PC-3 (cell line): ENCODE data around the gene RNF32. TPM values are rescaled to one million over a fixed set of nuclear protein-coding genes. Genes with fewer than 3 reads are reported as not detected.

Source experiments
- ATAC-seq: fragments of 200-7000 bp; cut with Tn5 transposase; 2 replicates; pipeline ENCODE4 v1.9.1; 2020; ENCODE audit warnings: mild to moderate bottlenecking, moderate library complexity
- BruUV-seq: library from RNA; stranded (reverse); fragments of 400-500 nt; replicated peaks from 2 replicates; lab custom pipeline; 2021; lab: Mats Ljungman, UMichigan
- CTCF ChIA-PET: fragments of 300-600 bp; sonication (Branson Sonifier 250); formaldehyde crosslinking; loops from one replicate; lab custom pipeline; 2022; ENCODE audit warnings: antibody characterized with exemption; lab: Charles Lee
- POLR2A ChIA-PET: fragments of 300-600 bp; sonication (Branson Sonifier 250); formaldehyde crosslinking; loops from one replicate; lab custom pipeline; 2022; ENCODE audit warnings: antibody characterized with exemption; ENCODE audit not compliant: unreplicated experiment; lab: Charles Lee
- DNase-seq: peaks from one replicate; pipeline ENCODE4 v3.0.0-alpha.2; 2015
- H2AFZ ChIP-seq: fragments of 300-600 bp; sonication (generic); 2 replicates; pipeline ENCODE4 v1.6.0; 2016; ENCODE audit warnings: antibody characterized with exemption, low read length
- H3F3A ChIP-seq: fragments of 300-600 bp; sonication (generic); one replicate; pipeline ENCODE4 v1.6.0; 2017; ENCODE audit warnings: antibody characterized with exemption, low read length, control low read depth, mild to moderate bottlenecking; ENCODE audit not compliant: unreplicated experiment
- H3K27ac ChIP-seq: fragments of 300-600 bp; sonication (generic); 2 replicates; pipeline ENCODE4 v1.5.1; 2016; ENCODE audit warnings: mild to moderate bottlenecking, low read length
- H3K27me3 ChIP-seq: fragments of 300-600 bp; sonication (generic); 2 replicates; pipeline ENCODE4 v1.6.1; 2016; ENCODE audit warnings: low read length, mixed read lengths
- H3K36me3 ChIP-seq: fragments of 300-600 bp; sonication (generic); 2 replicates; pipeline ENCODE4 v1.6.1; 2016; ENCODE audit warnings: low read depth, mixed run types, low read length, mixed read lengths
- H3K4me1 ChIP-seq: fragments of 300-600 bp; sonication (generic); 2 replicates; pipeline ENCODE4 v1.5.1; 2016; ENCODE audit warnings: low read length; ENCODE audit not compliant: insufficient read depth
- H3K4me2 ChIP-seq: fragments of 300-600 bp; sonication (generic); 2 replicates; pipeline ENCODE4 v1.6.0; 2016; ENCODE audit warnings: low read length
- H3K4me3 ChIP-seq: fragments of 300-600 bp; sonication (generic); 2 replicates; pipeline ENCODE4 v1.5.1; 2016; ENCODE audit warnings: mild to moderate bottlenecking, low read length, mixed read lengths
- H3K79me2 ChIP-seq: fragments of 300-600 bp; sonication (generic); 2 replicates; pipeline ENCODE4 v1.6.1; 2017; ENCODE audit warnings: low read length, mixed read lengths
- H3K9ac ChIP-seq: fragments of 300-600 bp; sonication (generic); 2 replicates; pipeline ENCODE4 v1.6.0; 2016; ENCODE audit warnings: mild to moderate bottlenecking, low read length
- H3K9me2 ChIP-seq: fragments of 300-600 bp; sonication (generic); replicated peaks from 2 replicates; pipeline ENCODE4 v1.6.1; 2016; ENCODE audit warnings: mixed run types, low read length, mixed read lengths
- H3K9me3 ChIP-seq: fragments of 300-600 bp; sonication (generic); 2 replicates; pipeline ENCODE4 v1.6.1; 2016; ENCODE audit warnings: low read length, mixed read lengths
- H4K20me1 ChIP-seq: fragments of 300-600 bp; sonication (generic); 2 replicates; pipeline ENCODE4 v1.6.1; 2016; ENCODE audit warnings: low read length, mixed read lengths
- EZH2 ChIP-seq: fragments of 300-600 bp; sonication (generic); IDR thresholded peaks from one replicate; pipeline ENCODE4 v1.6.1; 2017; ENCODE audit warnings: antibody characterized with exemption, mild to moderate bottlenecking, low read length; ENCODE audit not compliant: unreplicated experiment
- EZH2phosphoT487 ChIP-seq: fragments of 300-600 bp; sonication (generic); IDR thresholded peaks from 2 replicates; pipeline ENCODE4 v1.6.1; 2018; ENCODE audit warnings: mild to moderate bottlenecking, antibody characterized with exemption, low read length, borderline replicate concordance
- intact Hi-C: fragments of 100-400 bp; cut with micrococcal nuclease; formaldehyde crosslinking; loops from 2 replicates; pipeline ENCODE4 v1.9.0; 2023
- total RNA-seq: library from RNA; depleted of rRNA; stranded (reverse); fragments of >200 nt; gene quantifications from 2 replicates; pipeline ENCODE4 v1.2.3, GENCODE V29; 2014
- TF ChIP-seq, protein P1 (sequence below): fragments of 300-600 bp; sonication (generic); conservative IDR thresholded peaks from 2 replicates; pipeline ENCODE4 v1.5.1; 2017; ENCODE audit warnings: antibody characterized with exemption, low read depth, mild to moderate bottlenecking, low read length

The RNF32 gene
- total RNA-seq, 1 experiment from 2014 or later: 1.7 TPM

DNA sequence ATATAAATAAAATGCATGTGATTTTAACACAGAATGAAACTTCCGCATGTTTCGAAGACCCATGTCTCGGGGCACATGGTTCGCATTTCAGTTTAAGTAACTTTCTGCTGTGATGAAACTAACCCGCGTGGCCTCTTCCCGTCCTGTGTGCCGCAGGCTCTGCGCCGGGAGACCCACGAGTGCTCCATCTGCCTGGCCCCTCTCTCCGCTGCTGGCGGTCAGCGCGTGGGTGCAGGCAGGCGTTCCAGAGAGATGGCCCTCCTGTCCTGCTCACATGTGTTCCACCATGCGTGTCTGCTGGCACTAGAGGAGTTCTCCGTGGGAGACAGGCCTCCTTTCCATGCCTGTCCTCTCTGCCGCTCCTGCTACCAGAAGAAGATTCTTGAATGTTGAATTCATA, 35.7 kb downstream of the RNF32 start:
- ATAC-seq (no peak), DNase-seq (no peak)
- Histone ChIP-seq H3K4me1 (no peaks in the 10 kb centered on the region), H3K27me3 (no peaks in the 10 kb centered on the region), H2AFZ (no peak overlapping the region), H3K79me2 (no peaks in the 10 kb centered on the region), H3K27ac (no peak overlapping the region), H3K9me2 (no peaks in the 10 kb centered on the region), H4K20me1 (no peaks in the 10 kb centered on the region), H3K9ac (no peak overlapping the region), H3K4me3 (no peak overlapping the region), H3K36me3 (no peaks in the 10 kb centered on the region), H3K9me3 (no peaks in the 10 kb centered on the region), H3F3A (no peaks in the 10 kb centered on the region), H3K4me2 (no peak overlapping the region)
- no TSS peak for BruUV-seq
- intact Hi-C loops: no loop called here
- CTCF ChIA-PET: no interaction called here
- POLR2A ChIA-PET: no interaction called here
- TF ChIP-seq, protein P1, sequence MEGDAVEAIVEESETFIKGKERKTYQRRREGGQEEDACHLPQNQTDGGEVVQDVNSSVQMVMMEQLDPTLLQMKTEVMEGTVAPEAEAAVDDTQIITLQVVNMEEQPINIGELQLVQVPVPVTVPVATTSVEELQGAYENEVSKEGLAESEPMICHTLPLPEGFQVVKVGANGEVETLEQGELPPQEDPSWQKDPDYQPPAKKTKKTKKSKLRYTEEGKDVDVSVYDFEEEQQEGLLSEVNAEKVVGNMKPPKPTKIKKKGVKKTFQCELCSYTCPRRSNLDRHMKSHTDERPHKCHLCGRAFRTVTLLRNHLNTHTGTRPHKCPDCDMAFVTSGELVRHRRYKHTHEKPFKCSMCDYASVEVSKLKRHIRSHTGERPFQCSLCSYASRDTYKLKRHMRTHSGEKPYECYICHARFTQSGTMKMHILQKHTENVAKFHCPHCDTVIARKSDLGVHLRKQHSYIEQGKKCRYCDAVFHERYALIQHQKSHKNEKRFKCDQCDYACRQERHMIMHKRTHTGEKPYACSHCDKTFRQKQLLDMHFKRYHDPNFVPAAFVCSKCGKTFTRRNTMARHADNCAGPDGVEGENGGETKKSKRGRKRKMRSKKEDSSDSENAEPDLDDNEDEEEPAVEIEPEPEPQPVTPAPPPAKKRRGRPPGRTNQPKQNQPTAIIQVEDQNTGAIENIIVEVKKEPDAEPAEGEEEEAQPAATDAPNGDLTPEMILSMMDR: no peak
- TF ChIP-seq EZH2phosphoT487: no peak
- TF ChIP-seq EZH2: no peak

DNA sequence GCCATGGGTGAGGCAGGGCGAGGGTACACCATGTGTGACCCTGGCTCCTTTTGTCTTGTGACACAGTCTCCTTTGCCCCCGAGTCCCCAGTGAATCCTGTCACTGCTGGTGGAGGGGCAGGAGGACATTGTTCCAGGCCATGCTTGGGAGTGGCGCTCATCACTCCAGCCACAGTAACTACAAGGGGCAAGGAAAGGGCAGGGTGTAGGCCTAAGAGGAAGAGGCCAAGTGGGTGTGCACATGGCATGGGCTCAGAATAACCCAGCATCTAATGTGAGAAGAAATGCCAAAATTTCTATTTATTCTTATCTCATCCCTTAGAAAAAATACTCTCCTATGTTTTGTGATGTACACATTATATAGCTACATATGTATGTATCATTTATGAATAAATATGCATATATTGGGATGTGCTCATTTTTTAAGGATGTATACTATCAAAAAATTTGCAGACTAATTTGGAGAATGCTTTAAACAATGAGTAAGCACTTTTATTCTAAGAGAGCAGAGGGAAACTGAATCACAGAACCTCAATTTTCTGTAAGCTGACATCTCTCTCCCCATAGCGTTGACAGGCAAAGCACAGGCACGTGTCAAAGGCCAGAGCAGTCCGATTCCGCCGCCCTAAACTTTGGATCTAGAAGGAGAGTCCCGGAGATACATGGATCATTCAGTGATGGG, 36.9 kb downstream of the RNF32 start:
- Histone ChIP-seq H3K9ac (no peak overlapping the region), H3K79me2 (no peaks in the 10 kb centered on the region), H2AFZ (no peak overlapping the region), H3K9me3 (no peaks in the 10 kb centered on the region), H3K27me3 (no peaks in the 10 kb centered on the region), H3K36me3 (no peaks in the 10 kb centered on the region; the same call in 1 of the 2 replicates), H3K4me2 (no peak overlapping the region), H3F3A (no peaks in the 10 kb centered on the region), H3K4me1 (no peaks in the 10 kb centered on the region), H4K20me1 (no peaks in the 10 kb centered on the region), H3K27ac (no peak overlapping the region), H3K4me3 (no peak overlapping the region), H3K9me2 (no peaks in the 10 kb centered on the region)
- no peak for DNase-seq
- ChIA-PET POLR2A (no interaction called here), CTCF (no interaction called here)
- no peak for TF ChIP-seq EZH2phosphoT487
- TF ChIP-seq, protein P1: no peak
- TF ChIP-seq EZH2: no peak
- intact Hi-C loops: no loop called here
- no peak for ATAC-seq
- no TSS peak for BruUV-seq

DNA sequence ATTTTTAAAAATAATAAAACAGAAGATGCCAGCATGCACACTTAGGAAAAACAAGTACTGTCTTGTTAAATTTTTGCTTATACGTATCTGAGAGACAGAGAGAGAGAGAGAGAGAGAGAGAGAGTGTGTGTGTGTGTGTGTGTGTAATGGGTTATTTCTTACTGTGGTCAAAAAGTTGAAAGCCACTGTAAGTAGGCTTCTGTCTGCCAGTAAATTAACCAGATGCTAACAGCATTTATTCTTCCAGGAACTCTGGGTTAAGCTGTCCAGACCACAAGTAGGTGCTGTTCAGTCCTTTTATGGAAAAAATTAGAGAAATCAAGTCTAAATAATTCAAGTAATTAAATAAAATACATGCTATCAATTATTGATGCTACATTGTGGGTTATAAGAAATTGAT, 39.7 kb downstream of the RNF32 start:
- Histone ChIP-seq H2AFZ (no peak overlapping the region), H4K20me1 (no peaks in the 10 kb centered on the region), H3K9me3 (no peaks in the 10 kb centered on the region), H3K27ac (no peak overlapping the region), H3K9me2 (no peaks in the 10 kb centered on the region), H3F3A (no peaks in the 10 kb centered on the region), H3K36me3 (no peaks in the 10 kb centered on the region; the same call in 1 of the 2 replicates), H3K9ac (no peak overlapping the region), H3K79me2 (no peaks in the 10 kb centered on the region), H3K4me1 (no peaks in the 10 kb centered on the region), H3K4me3 (no peak overlapping the region), H3K4me2 (no peak overlapping the region), H3K27me3 (no peaks in the 10 kb centered on the region)
- intact Hi-C loops: no loop called here
- no TSS peak for BruUV-seq
- TF ChIP-seq EZH2: no peak
- TF ChIP-seq EZH2phosphoT487: no peak
- TF ChIP-seq, protein P1: 0 out of 2 replicates have a peak, but pooled peaks have one; percentile 19
- DNase-seq (no peak), ATAC-seq (no peak)
- ChIA-PET CTCF (no interaction called here), POLR2A (no interaction called here)
